ENCODE data around the gene GRIA4.

Gene GRIA4

DNA sequence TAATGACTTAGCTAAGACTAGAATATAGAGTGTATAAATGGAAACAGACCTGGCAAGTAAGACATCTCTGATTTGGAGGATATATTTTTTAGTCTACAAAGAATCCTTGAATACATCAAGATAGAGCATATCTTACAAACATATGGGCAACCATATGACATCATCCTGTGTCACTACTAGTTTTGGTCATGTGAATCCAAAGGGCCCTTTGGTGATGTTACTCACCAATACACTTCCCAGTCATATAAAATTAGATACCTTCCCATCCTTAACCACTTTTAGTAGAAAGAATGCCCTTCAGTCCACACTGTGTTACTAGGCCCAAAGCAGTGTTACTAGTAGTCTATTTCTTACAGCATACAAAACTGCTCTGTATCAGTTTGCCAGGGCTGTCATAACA is 31.6 kb downstream of the GRIA4 start:
- no peak for DNase-seq

GRCh38 chr11:105642870-105643269 is 33.0 kb downstream of the GRIA4 start:
- no peak for DNase-seq

- no peak for DNase-seq
Measured at GRCh38 chr11:105644839-105645573, 35.1 kb downstream of the GRIA4 start.

- no peak for DNase-seq
Measured at GRCh38 chr11:105647780-105648179, 37.9 kb downstream of the GRIA4 start.

GRCh38 chr11:105648762-105649161 is 38.9 kb downstream of the GRIA4 start:
- DNase-seq, result no peak

DNA sequence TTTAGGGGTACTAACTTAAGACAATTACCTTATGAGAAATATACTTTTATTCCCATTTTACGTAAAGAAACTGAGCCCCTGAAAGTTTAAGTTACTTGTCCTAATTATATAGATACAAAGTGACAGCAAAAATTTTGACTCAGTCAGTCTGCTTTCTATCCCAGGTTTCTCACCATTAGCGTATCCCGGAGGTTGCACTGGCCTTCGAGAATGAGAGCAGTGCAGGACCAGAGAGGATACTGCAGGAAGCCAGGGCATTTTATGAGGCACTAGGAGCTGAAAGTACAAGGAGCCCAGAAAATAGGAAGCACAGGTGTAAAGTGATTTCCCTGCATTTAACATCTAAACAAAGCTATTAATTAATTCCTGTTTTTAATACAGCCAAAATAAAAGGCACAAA is 55.4 kb downstream of the GRIA4 start:
- no peak for DNase-seq

DNA sequence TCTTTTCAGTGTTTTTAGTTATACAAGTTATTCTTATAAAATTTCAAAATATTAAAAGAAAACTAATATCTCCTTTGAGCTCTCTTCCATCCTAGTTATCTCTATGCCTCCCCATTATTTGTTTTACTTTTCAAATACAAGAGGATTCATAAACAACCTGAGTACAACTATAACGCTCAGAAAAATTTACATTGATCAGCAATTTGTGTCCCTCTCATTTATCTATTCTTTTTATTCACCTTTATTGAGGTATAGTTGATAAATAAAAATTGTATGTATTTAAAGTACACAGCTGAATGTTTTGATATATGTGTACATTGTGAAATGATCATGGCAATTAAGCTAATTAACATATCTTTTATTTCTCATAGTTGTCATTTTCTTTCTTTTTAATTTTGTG is 57.6 kb downstream of the GRIA4 start:
- no peak for DNase-seq

GRCh38 chr11:105670811-105671210 is 60.9 kb downstream of the GRIA4 start:
- no peak for DNase-seq

DNA sequence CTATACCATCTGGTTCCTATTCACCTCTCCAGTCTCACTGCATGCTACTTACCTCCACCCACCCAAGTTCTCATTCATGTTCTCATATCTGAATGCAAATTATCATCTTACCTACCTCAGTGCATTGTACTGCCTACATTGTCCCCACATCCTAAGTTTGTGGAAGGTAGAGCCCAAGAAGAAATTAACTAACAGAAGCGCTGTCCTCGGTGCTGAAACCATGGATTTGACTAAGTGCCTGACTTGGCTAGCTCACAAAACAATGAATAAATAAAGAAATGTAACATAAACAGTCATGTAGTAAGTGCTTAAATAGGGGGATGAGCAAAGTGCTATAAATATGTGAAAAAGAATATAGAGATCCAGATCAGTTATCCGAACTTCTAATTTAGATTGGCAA is 63.2 kb downstream of the GRIA4 start:
- DNase-seq, result peak in 1 of 2 donors; percentile 48

DNA sequence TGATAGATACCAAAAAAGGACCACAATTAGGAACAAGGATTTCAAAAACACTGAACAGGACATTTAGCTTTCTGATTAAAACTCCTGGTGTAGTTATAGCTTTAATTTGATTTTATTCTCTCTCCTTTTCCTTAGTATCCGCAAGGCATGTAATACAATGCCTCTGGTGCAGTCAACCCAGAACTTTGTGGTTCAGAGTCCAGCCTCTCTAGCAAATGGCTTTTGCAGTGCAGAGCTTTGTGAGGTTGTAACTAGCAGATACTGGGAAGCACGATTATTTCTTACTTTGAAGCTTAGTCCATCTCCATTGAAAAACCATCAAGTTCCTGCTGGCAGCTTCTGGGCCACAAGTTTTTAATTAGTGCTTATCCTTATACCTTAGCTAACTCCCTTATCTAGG is 79.8 kb downstream of the GRIA4 start:
- DNase-seq, result no peak

- DNase-seq, result no peak
Measured at GRCh38 chr11:105690467-105690866, 80.6 kb downstream of the GRIA4 start.

DNA sequence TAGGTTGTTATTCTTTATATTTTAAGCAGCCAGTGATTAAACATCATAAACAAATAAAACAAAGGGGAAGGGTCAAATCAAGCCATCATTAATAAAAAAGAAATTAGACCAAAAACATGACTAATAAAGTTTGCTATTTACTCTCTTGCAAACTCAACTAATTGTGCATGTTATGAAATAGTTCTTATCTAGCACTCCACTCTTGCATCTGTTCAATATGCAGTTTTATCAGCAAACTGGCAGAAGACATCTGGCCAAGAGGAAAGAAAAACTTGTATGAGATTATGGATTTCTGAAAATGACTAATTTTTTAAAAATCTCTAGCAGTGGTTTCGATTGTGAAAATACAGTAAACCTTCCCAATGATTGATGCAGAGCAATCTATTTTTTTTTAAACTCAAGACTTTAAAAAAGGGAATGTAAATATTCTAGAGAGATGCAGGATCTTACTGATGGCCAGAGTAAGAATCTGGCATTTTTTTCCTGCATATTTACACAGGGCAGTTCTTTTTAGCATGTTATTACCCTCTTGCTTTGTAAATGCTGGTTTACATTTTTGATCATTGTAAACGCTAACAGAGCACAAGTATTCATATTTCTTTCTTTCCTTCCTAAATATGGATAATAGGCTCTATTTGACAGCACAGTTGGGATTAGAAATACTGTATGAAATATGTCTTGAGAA is 83.3 kb downstream of the GRIA4 start:
- DNase-seq, result no peak

DNA sequence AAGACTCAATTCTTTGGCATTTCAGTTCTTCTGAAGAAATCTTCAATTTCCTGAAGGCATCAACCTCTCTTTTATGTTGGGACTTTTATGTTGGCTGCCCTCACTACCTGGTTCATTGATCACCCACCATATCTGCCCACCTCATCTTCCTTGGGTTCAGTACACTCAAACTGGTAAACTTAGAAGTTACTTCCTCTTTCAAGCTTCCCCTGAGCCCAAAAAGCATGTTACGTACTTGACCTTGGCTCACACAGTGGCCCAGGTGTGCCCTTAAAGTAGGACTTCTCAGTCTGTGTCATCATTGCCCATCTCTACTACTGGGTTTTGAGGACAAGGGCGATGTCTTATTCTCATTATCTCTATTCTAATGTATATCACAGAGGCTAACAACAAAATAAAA is 86.1 kb downstream of the GRIA4 start:
- no peak for DNase-seq

GRCh38 chr11:105697291-105697690 is 87.4 kb downstream of the GRIA4 start:
- no peak for DNase-seq

GRCh38 chr11:105699203-105699602 is 89.3 kb downstream of the GRIA4 start:
- DNase-seq, result no peak

DNA sequence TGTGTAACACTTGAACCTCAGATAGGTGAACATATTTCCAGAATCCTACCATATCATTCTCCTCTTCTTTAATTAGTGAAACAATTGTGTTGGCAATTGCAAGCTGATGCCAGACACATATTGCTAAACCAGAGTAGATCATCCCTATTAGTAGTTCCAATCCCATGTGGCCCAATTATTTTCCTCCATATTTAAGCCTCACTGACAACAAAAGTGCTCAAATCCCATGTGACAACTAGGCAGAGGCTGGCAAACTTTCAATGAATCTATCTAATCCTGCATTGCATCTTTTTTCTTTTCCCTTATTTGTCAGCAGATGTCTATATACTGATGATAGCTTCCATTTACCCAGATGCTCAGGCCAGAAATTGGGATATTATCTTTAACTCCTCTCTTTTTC is 90.4 kb downstream of the GRIA4 start:
- no peak for DNase-seq

DNA sequence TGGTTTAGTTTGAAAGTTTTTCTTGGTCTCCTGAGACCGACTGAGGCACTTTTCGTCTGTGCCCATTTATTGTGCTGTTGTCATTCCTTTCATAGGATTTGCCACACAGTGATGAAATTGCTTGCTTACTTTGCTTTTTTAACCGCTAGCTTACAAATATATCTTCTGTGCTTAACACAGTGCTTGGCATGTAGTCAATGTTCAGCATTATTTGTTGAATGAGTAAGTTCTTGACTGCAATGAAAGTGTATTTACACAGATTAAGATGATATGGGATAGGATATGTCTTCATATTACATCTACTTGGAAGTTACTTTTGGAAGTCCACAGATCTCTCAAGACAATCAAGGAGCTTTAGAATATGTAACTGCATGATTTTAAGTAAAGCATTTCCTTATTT is 91.2 kb downstream of the GRIA4 start:
- no peak for DNase-seq

GRCh38 chr11:105705786-105706530 is 96.1 kb downstream of the GRIA4 start:
- no peak for DNase-seq

DNA sequence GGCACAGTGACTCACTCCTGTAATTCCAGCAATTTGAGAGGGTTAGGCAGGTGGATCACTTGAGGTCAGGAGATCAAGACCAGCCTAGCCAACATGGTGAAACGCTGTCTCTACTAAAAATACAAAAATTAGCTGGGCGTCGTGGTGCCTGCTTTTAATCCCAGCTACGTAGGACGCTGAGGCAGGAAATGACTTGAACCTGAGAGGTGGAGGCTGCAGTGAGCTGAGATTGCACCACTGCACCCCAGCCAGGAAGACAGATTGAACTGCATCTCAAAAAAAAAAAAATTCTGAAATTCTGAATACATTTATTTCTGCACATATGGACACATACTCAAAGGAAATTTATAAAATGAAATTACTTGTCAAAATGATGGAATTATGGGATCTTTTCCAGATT is 103.2 kb downstream of the GRIA4 start:
- DNase-seq, result no peak

GRCh38 chr11:105713696-105714095 is 103.8 kb downstream of the GRIA4 start:
- DNase-seq, result no peak

- DNase-seq, result no peak
Measured at GRCh38 chr11:105718641-105719040, 108.8 kb downstream of the GRIA4 start.

- DNase-seq, result no peak
Measured at GRCh38 chr11:105719073-105719822, 109.4 kb downstream of the GRIA4 start.

DNA sequence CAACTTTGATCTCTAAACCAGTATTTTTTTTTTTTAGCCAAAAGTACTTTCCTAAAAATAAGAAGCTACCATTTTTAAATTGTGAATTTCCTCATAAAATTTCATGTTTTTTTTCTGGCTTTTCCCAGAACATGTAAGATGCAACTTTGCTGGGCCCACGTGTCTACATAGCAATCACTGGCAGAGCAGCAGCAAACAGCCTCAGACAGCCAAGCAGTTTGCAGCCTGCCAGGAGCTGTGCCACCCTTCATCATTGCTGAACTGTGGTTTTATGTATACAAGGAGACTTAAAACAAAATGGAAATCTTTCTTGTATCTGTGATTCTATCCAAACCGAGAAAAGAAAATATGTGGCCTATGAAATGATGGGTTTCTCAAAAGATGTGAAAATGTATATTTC is 110.2 kb downstream of the GRIA4 start:
- no peak for DNase-seq

All from inflammatory macrophage treated with lipopolysaccharide for 1 hour (primary cell).